A549 (cell line): Measurements from ENCODE around the gene AEBP1.

Experiments used
- BHLHE40 ChIP-seq: IDR thresholded peaks from 2 replicates; pipeline ENCODE4 v1.6.1; 2012; ENCODE audit warnings: low read depth, low read length, inconsistent platforms
- CBX8 ChIP-seq: fragments of 200-600 bp; sonication (generic); IDR thresholded peaks from 2 replicates; pipeline ENCODE4 v1.6.1; 2016
- CEBPB ChIP-seq, 2 experiments: fragments of >200 bp in 1 of 2; sonication (Bioruptor Twin) in 1 of 2; formaldehyde crosslinking in 1 of 2; IDR thresholded peaks; 2 replicates each; pipeline ENCODE4 v1.6.1; 2012 to 2016
- CHD2 ChIP-seq: fragments of 150-350 bp; IDR thresholded peaks from 2 replicates; pipeline ENCODE4 v1.6.1; 2014; ENCODE audit warnings: low read length; ENCODE audit not compliant: partially characterized antibody
- E2F6 ChIP-seq: IDR thresholded peaks from 2 replicates; pipeline ENCODE4 v1.6.1; 2012; ENCODE audit warnings: low read depth, borderline replicate concordance
- GATA3 ChIP-seq: IDR thresholded peaks from 2 replicates; pipeline ENCODE4 v1.6.1; 2012; ENCODE audit warnings: borderline replicate concordance
- MAX ChIP-seq: IDR thresholded peaks from 2 replicates; pipeline ENCODE4 v1.6.1; 2012
- TF ChIP-seq, protein P1 (sequence below): fragments of >200 bp; sonication (Bioruptor Twin); formaldehyde crosslinking; IDR thresholded peaks from 3 replicates; pipeline ENCODE4 v1.5.1; 2016

DNA sequence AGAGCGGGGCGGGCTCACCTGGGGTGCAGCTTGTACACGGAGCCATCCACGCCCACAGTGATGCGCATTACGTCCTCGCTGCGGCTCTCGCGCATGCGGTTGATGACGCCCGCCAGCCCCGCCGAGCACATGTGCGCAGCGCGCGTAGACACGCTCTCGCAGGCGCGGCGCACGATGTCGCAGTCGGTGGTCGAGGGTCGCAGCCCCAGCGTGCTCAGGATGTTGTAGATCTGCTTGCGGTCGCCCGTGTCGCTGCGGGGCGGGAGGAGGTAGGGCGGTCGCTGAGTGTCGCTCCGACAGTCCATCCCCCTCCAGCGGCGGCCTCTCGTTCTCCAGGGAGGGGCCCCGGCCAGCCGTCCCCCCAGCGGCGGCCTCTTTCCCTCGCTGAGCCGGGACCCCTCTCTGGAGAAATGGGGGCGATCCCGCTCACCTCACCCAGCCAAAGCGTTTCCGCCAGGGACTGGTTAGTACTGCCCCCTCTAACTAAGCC, 41.4 kb downstream of the AEBP1 start:
- TF ChIP-seq, protein P1, sequence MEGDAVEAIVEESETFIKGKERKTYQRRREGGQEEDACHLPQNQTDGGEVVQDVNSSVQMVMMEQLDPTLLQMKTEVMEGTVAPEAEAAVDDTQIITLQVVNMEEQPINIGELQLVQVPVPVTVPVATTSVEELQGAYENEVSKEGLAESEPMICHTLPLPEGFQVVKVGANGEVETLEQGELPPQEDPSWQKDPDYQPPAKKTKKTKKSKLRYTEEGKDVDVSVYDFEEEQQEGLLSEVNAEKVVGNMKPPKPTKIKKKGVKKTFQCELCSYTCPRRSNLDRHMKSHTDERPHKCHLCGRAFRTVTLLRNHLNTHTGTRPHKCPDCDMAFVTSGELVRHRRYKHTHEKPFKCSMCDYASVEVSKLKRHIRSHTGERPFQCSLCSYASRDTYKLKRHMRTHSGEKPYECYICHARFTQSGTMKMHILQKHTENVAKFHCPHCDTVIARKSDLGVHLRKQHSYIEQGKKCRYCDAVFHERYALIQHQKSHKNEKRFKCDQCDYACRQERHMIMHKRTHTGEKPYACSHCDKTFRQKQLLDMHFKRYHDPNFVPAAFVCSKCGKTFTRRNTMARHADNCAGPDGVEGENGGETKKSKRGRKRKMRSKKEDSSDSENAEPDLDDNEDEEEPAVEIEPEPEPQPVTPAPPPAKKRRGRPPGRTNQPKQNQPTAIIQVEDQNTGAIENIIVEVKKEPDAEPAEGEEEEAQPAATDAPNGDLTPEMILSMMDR = no peak
- no peak for TF ChIP-seq CBX8
- TF ChIP-seq CEBPB (IDR thresholded peaks at IDR 0.05) = no peak
- TF ChIP-seq MAX = no peak
- no peak for TF ChIP-seq GATA3
- no peak for TF ChIP-seq BHLHE40
- TF ChIP-seq CHD2 = no peak
- TF ChIP-seq E2F6 = no peak
